ENCODE measurements around the gene EID2. TPM values are rescaled to one million over a fixed set of nuclear protein-coding genes. Genes with fewer than 3 reads are reported as not detected.

Gene EID2
- total and polyA plus RNA-seq, 8 donors = 3.3 to 10.8 (median 5.7) TPM

- H3K4me1 ChIP-seq = peaks cover 6 to 8% (median 7%) of the 10 kb centered on the region in 3 donors
- WGBS, 2 donors = 80 to 93% methylated on average over 5 of the region's 5 CpGs
- intact Hi-C loops (cut with DNase I) = no loop called here
- FAIRE-seq (no peak), ATAC-seq (no peak), DNase-seq (no peak)
- no peak overlapping the region for H3K27ac ChIP-seq
- H3K27me3 ChIP-seq = peaks cover 0 to 4% (median 2%) of the 10 kb centered on the region in 4 donors
- H3K4me3 ChIP-seq = no peak overlapping the region
- peaks cover 0 to 14% (median 3%) of the 10 kb centered on the region in 3 donors for H3K36me3 ChIP-seq
- TF ChIP-seq, protein P1, sequence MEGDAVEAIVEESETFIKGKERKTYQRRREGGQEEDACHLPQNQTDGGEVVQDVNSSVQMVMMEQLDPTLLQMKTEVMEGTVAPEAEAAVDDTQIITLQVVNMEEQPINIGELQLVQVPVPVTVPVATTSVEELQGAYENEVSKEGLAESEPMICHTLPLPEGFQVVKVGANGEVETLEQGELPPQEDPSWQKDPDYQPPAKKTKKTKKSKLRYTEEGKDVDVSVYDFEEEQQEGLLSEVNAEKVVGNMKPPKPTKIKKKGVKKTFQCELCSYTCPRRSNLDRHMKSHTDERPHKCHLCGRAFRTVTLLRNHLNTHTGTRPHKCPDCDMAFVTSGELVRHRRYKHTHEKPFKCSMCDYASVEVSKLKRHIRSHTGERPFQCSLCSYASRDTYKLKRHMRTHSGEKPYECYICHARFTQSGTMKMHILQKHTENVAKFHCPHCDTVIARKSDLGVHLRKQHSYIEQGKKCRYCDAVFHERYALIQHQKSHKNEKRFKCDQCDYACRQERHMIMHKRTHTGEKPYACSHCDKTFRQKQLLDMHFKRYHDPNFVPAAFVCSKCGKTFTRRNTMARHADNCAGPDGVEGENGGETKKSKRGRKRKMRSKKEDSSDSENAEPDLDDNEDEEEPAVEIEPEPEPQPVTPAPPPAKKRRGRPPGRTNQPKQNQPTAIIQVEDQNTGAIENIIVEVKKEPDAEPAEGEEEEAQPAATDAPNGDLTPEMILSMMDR (IDR thresholded peaks at IDR 0.05) = no peak
- H3K9me3 ChIP-seq = no peaks in the 10 kb centered on the region
Measured at GRCh38 chr19:39494661-39495060, 45.3 kb downstream of the EID2 start.

DNA sequence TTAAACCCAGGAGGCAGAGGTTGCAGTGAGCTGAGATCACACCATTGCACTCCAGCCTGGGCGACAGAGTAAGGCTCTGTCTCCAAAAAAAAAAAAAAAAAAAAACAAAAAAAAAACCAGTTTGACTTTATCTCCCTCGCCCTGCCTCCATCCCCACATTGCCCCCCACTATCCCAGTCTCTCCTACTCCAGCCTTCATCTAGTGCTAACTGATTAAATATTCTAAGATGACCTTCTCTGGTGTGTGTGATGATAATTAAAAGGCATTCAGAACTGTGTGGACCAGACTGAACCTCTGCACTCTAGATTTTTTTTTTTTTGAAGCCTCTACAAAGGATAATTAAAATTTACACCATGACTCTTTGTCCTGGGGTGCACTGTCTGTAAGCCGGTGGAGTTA is 47.2 kb downstream of the EID2 start:
- H3K4me1 ChIP-seq = peaks cover 0 to under 1% (median under 1%) of the 10 kb centered on the region in 3 donors
- TF ChIP-seq, protein P1 (IDR thresholded peaks at IDR 0.05) = no peak
- no peak for DNase-seq
- peaks cover 0 to 26% (median 18%) of the 10 kb centered on the region in 3 donors for H3K36me3 ChIP-seq
- WGBS, 2 donors = 88 to 94% methylated on average over 3 of the region's 3 CpGs
- no peak overlapping the region for H3K27ac ChIP-seq
- H3K27me3 ChIP-seq = no peaks in the 10 kb centered on the region
- intact Hi-C loops (cut with DNase I) = no loop called here
- FAIRE-seq = no peak
- ATAC-seq = no peak
- H3K9me3 ChIP-seq = no peaks in the 10 kb centered on the region
- no peak overlapping the region for H3K4me3 ChIP-seq

GRCh38 chr19:39492225-39492624 is 47.7 kb downstream of the EID2 start:
- no peak for FAIRE-seq
- intact Hi-C loops (cut with DNase I) = no loop called here
- no peak for DNase-seq
- H3K4me1 ChIP-seq = no peaks in the 10 kb centered on the region
- no peak overlapping the region for H3K4me3 ChIP-seq
- TF ChIP-seq, protein P1 (IDR thresholded peaks at IDR 0.05) = no peak
- H3K27ac ChIP-seq = no peak overlapping the region
- H3K36me3 ChIP-seq = peaks cover 0 to 26% (median 18%) of the 10 kb centered on the region in 3 donors
- no peak for ATAC-seq
- 93 to 96% methylated on average over 6 of the region's 6 CpGs for WGBS, 2 donors
- H3K27me3 ChIP-seq = no peaks in the 10 kb centered on the region
- H3K9me3 ChIP-seq = no peaks in the 10 kb centered on the region

DNA sequence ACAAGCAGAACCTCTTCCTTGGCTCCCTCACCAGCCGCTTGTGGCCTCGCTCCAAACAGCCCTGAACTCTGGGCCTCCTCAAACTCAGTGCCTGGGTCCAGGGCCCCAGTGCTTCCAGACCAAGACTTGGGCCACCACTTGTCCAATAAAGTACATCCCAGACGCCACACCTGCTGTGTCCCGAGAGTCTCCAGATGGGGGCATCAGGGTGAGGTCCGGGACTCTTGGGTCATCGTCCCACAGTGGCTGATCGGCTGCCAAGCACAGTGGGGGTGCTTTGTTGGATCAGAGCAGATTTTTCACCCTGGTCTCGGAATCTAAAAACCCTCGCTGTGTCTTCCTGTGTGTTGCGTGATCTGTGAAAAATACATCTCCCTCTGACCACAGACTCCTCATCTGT is 50.2 kb downstream of the EID2 start:
- Histone ChIP-seq H3K9me3 (no peaks in the 10 kb centered on the region), H3K4me3 (no peak overlapping the region), H3K4me1 (no peaks in the 10 kb centered on the region), H3K36me3 (peaks cover 0 to 26% (median 18%) of the 10 kb centered on the region in 3 donors), H3K27ac (no peak overlapping the region), H3K27me3 (no peaks in the 10 kb centered on the region)
- FAIRE-seq (no peak), ATAC-seq (no peak), DNase-seq (no peak)
- WGBS, 2 donors = 85 to 89% methylated on average over 10 of the region's 10 CpGs
- intact Hi-C loops (cut with DNase I) = no loop called here
- TF ChIP-seq, protein P1 (IDR thresholded peaks at IDR 0.05) = no peak

Other genes with a start within 250 kb of the EID2 start
- gene IFNL1, start 243.8 kb downstream of the EID2 start, total RNA-seq = not detected
- not detected for gene IFNL1, start 243.8 kb downstream of the EID2 start, polyA plus RNA-seq
- gene LRFN1, start 219.3 kb downstream of the EID2 start, total RNA-seq = 1 to 10 TPM; 1.7 to 2.3 (median 2.2) TPM
- 1 to 10 TPM in 1 of 2 donors, under 1 TPM in 1; 0.77 to 1.6 TPM for gene LRFN1, start 219.3 kb downstream of the EID2 start, polyA plus RNA-seq
- 10 to 100 TPM in 2 of 6 donors, 1 to 10 TPM in 4; 1.7 to 17.3 (median 5.9) TPM for gene GMFG, start 204.1 kb downstream of the EID2 start, total RNA-seq
- 10 to 100 TPM; 16.1 to 17.3 TPM for gene GMFG, start 204.1 kb downstream of the EID2 start, polyA plus RNA-seq
- gene SAMD4B, start 197.7 kb downstream of the EID2 start, total RNA-seq = 10 to 100 TPM; 24.1 to 46.4 (median 30.8) TPM
- 100 to 1,000 TPM; 103 to 106 TPM for gene SAMD4B, start 197.7 kb downstream of the EID2 start, polyA plus RNA-seq
- 10 to 100 TPM; 11.3 to 17.7 (median 14.6) TPM for gene PAF1, start 149.1 kb downstream of the EID2 start, total RNA-seq
- gene PAF1, start 149.1 kb downstream of the EID2 start, polyA plus RNA-seq = 10 to 100 TPM; 28.1 to 41.1 TPM
- 10 to 100 TPM; 15.2 to 23.9 (median 17.5) TPM for gene MED29, start 148.8 kb downstream of the EID2 start, total RNA-seq
- 10 to 100 TPM; 13.2 to 21.0 TPM for gene MED29, start 148.8 kb downstream of the EID2 start, polyA plus RNA-seq
- gene ZFP36, start 133.3 kb downstream of the EID2 start, total RNA-seq = 10 to 100 TPM; 20.2 to 45.6 (median 31.9) TPM
- 100 to 1,000 TPM; 104 to 151 TPM for gene ZFP36, start 133.3 kb downstream of the EID2 start, polyA plus RNA-seq
- gene PLEKHG2, start 127.5 kb downstream of the EID2 start, total RNA-seq = 10 to 100 TPM in 1 of 6 donors, 1 to 10 TPM in 5; 3.1 to 15.0 (median 7.8) TPM
- gene PLEKHG2, start 127.5 kb downstream of the EID2 start, polyA plus RNA-seq = 10 to 100 TPM in 1 of 2 donors, 1 to 10 TPM in 1; 6.8 to 12.8 TPM
- 1,000 to 10,000 TPM in 5 of 6 donors, 100 to 1,000 TPM in 1; 920 to 1,759 (median 1,167) TPM for gene RPS16, start 104.2 kb downstream of the EID2 start, total RNA-seq
- gene RPS16, start 104.2 kb downstream of the EID2 start, polyA plus RNA-seq = 1,000 to 10,000 TPM; 1,276 to 1,384 TPM
- gene SUPT5H, start 94.6 kb downstream of the EID2 start, total RNA-seq = 10 to 100 TPM; 49.3 to 69.6 (median 54.0) TPM
- gene SUPT5H, start 94.6 kb downstream of the EID2 start, polyA plus RNA-seq = 100 to 1,000 TPM; 172 to 229 TPM
- 10 to 100 TPM; 15.2 to 27.5 (median 21.3) TPM for gene TIMM50, start 59.3 kb downstream of the EID2 start, total RNA-seq
- gene TIMM50, start 59.3 kb downstream of the EID2 start, polyA plus RNA-seq = 10 to 100 TPM; 38.6 to 40.4 TPM
- under 1 TPM in 1 of 6 donors, not detected in 5; 0.13 TPM for gene DLL3, start 41.2 kb downstream of the EID2 start, total RNA-seq
- under 1 TPM in 1 of 2 donors, not detected in 1; 0.14 TPM for gene DLL3, start 41.2 kb downstream of the EID2 start, polyA plus RNA-seq
- not detected for gene SELENOV, start 25.0 kb downstream of the EID2 start, total RNA-seq
- gene SELENOV, start 25.0 kb downstream of the EID2 start, polyA plus RNA-seq = not detected
- 1 to 10 TPM in 1 of 6 donors, under 1 TPM in 5; 0.63 to 1.1 (median 0.80) TPM for gene EID2B, start 7.3 kb downstream of the EID2 start, total RNA-seq
- 1 to 10 TPM; 1.3 to 3.9 TPM for gene EID2B, start 7.3 kb downstream of the EID2 start, polyA plus RNA-seq
- not detected for gene LGALS13, start 62.4 kb upstream of the EID2 start, total RNA-seq
- not detected for gene LGALS13, start 62.4 kb upstream of the EID2 start, polyA plus RNA-seq
- gene LGALS16, start 115.8 kb upstream of the EID2 start, total RNA-seq = not detected
- gene LGALS16, start 115.8 kb upstream of the EID2 start, polyA plus RNA-seq = not detected
- not detected for gene LGALS14, start 164.3 kb upstream of the EID2 start, total RNA-seq
- gene LGALS14, start 164.3 kb upstream of the EID2 start, polyA plus RNA-seq = not detected
- 1 to 10 TPM in 1 of 6 donors, under 1 TPM in 1, not detected in 4; 0.47 to 1.4 TPM for gene CLC, start 197.9 kb upstream of the EID2 start, total RNA-seq
- gene CLC, start 197.9 kb upstream of the EID2 start, polyA plus RNA-seq = not detected
- gene LEUTX, start 238.7 kb upstream of the EID2 start, total RNA-seq = not detected
- gene LEUTX, start 238.7 kb upstream of the EID2 start, polyA plus RNA-seq = not detected

Data from pancreas (tissue), 10 donors.